GM10248 (cell line): Measurements from ENCODE around the gene KCND2.
"Not testable (repeated sequence)": the region's sequence is repeated elsewhere in the genome, so short reads cannot be mapped to it uniquely, and the experiment has no call there.

Experiments
- CTCF ChIA-PET: fragments of 300-600 bp; sonication (Branson Sonifier 250); formaldehyde crosslinking; extraction: SDS; loops from one replicate; lab custom pipeline; 2021; ENCODE audit warnings: antibody characterized with exemption; lab: Yijun Ruan, JAX
- POLR2A ChIA-PET: fragments of 350-650 bp; sonication (Branson Sonifier 250); formaldehyde crosslinking; extraction: SDS; loops from one replicate; lab custom pipeline; 2020; ENCODE audit warnings: antibody characterized with exemption; lab: Yijun Ruan, JAX
- DNase-seq: peaks from one replicate; pipeline ENCODE4 v3.0.0; 2012; ENCODE audit errors: extremely low spot score
- CTCF ChIP-seq: IDR thresholded peaks from 2 replicates; pipeline ENCODE4 v1.5.1; 2012; ENCODE audit warnings: mild to moderate bottlenecking, low read depth; ENCODE audit errors: extremely low read depth, missing control alignments, control extremely low read depth

The KCND2 gene

GRCh38 chr7:120272701-120273475, at the start of gene KCND2:
TSS of gene KCND2 (plus strand) at chr7:120273175.
- POLR2A ChIA-PET, result interaction anchor here (1.2 kb wide), 1 partner anchor 129 kb away, joined by 3 read pairs; no protein-coding TSS in a partner anchor
- DNase-seq, result peak; percentile 48
- CTCF ChIA-PET, result interaction anchor here (0.7 to 2.0 kb wide), 13 partner anchors 9 to 337 kb away, joined by 3 to 6 read pairs (median 3); no protein-coding TSS in a partner anchor
- no peak for TF ChIP-seq CTCF

- DNase-seq, result no peak
- ChIA-PET CTCF (no interaction called here), POLR2A (no interaction called here)
- TF ChIP-seq CTCF, result no peak
Measured at GRCh38 chr7:120226188-120226587, 46.8 kb upstream of the KCND2 start.

- TF ChIP-seq CTCF, result no peak
- POLR2A ChIA-PET, result no interaction called here
- CTCF ChIA-PET, result interaction anchor here (1.6 kb wide), 1 partner anchor 580 kb away, joined by 3 read pairs; no protein-coding TSS in a partner anchor
- no peak for DNase-seq
Measured at GRCh38 chr7:120227255-120227654, 45.7 kb upstream of the KCND2 start.

GRCh38 chr7:120229084-120229483, 43.9 kb upstream of the KCND2 start:
- no peak for TF ChIP-seq CTCF
- no peak for DNase-seq
- POLR2A ChIA-PET, result no interaction called here
- CTCF ChIA-PET, result no interaction called here

GRCh38 chr7:120233338-120233737, 39.6 kb upstream of the KCND2 start:
- ChIA-PET POLR2A (no interaction called here), CTCF (no interaction called here)
- no peak for TF ChIP-seq CTCF
- no peak for DNase-seq

GRCh38 chr7:120240350-120240749, 32.6 kb upstream of the KCND2 start:
- CTCF ChIA-PET, POLR2A ChIA-PET, DNase-seq: not testable (repeated sequence)

- CTCF ChIA-PET, result no interaction called here
- DNase-seq, result no peak
- TF ChIP-seq CTCF, result no peak
- POLR2A ChIA-PET, result no interaction called here
Measured at GRCh38 chr7:120241973-120242372, 31.0 kb upstream of the KCND2 start.
